CD14-positive monocyte (primary cell): Measurements from ENCODE around the gene DTL. TPM values are rescaled to one million over a fixed set of nuclear protein-coding genes. Genes with fewer than 3 reads are reported as not detected.

Experiments
- DNase-seq, 3 donors: peaks; one replicate each; pipeline ENCODE4 v3.0.0-alpha.2; 2011 to 2022
- H2AFZ ChIP-seq: 2 replicates; pipeline ENCODE4 v1.6.0; 2012; ENCODE audit warnings: mild to moderate bottlenecking, low read depth, low read length, inconsistent platforms; ENCODE audit not compliant: insufficient read depth, poor library complexity, severe bottlenecking
- H3K27ac ChIP-seq, 2 donors: 1 replicate in 1 of 2; 2 replicates in 1 of 2; pipeline ENCODE4 v1.5.1; 2012 to 2013; ENCODE audit warnings: low read length in 2 of 2, control low read depth in 1 of 2, inconsistent platforms in 1 of 2, low read depth in 1 of 2, mild to moderate bottlenecking in 1 of 2
- H3K27me3 ChIP-seq, 2 donors: one replicate each; pipeline versions ENCODE4 v1.6.0 to v1.6.1; 2011 to 2013; ENCODE audit warnings: low read length in 2 of 2; ENCODE audit not compliant: control insufficient read depth in 2 of 2, insufficient read depth in 2 of 2
- H3K36me3 ChIP-seq, 2 donors: replicated peaks in 1 of 2; 1 replicate in 1 of 2; 2 replicates in 1 of 2; pipeline versions ENCODE4 v1.5.1 to v1.6.1; 2012 to 2013; ENCODE audit warnings: low read length in 2 of 2, control low read depth in 1 of 2, inconsistent platforms in 1 of 2, mild to moderate bottlenecking in 1 of 2; ENCODE audit not compliant: insufficient read depth in 2 of 2, control insufficient read depth in 1 of 2
- H3K4me1 ChIP-seq, 2 donors: 1 replicate in 1 of 2; 2 replicates in 1 of 2; pipeline versions ENCODE4 v1.5.1 to v1.6.1; 2012 to 2013; ENCODE audit warnings: low read length in 2 of 2, control low read depth in 1 of 2, inconsistent platforms in 1 of 2, mild to moderate bottlenecking in 1 of 2, moderate library complexity in 1 of 2; ENCODE audit not compliant: insufficient read depth in 2 of 2, control insufficient read depth in 1 of 2
- H3K4me2 ChIP-seq: replicated peaks from 2 replicates; pipeline ENCODE3; 2012; ENCODE audit warnings: low read length, moderate library complexity, mild to moderate bottlenecking; ENCODE audit not compliant: poor library complexity, severe bottlenecking; ENCODE audit errors: extremely low read depth
- H3K4me3 ChIP-seq, 3 experiments: fragments of 200-600 bp in 1 of 3; sonication (generic) in 1 of 3; replicated peaks in 1 of 3; 1 replicate in 2 of 3; 2 replicates in 1 of 3; pipeline ENCODE4 v1.5.1; 2011 to 2013; ENCODE audit warnings: low read length in 3 of 3, mild to moderate bottlenecking in 3 of 3, control low read depth in 2 of 3, low read depth in 2 of 3, inconsistent platforms in 1 of 3, moderate library complexity in 1 of 3
- H3K79me2 ChIP-seq: 2 replicates; pipeline ENCODE4 v1.6.0; 2012; ENCODE audit warnings: mild to moderate bottlenecking, control low read depth, inconsistent platforms, low read length, moderate library complexity; ENCODE audit not compliant: insufficient read depth
- H3K9ac ChIP-seq: 2 replicates; pipeline ENCODE4 v1.6.0; 2017; ENCODE audit warnings: low read length, mild to moderate bottlenecking; ENCODE audit not compliant: insufficient read depth, poor library complexity, severe bottlenecking
- H3K9me3 ChIP-seq, 2 donors: replicated peaks in 1 of 2; 1 replicate in 1 of 2; 2 replicates in 1 of 2; pipeline versions ENCODE4 v1.5.1 to v1.6.1; 2012 to 2013; ENCODE audit warnings: low read length in 2 of 2, control low read depth in 1 of 2; ENCODE audit not compliant: control insufficient read depth in 1 of 2, insufficient read depth in 1 of 2
- H4K20me1 ChIP-seq: 2 replicates; pipeline ENCODE4 v1.6.0; 2012; ENCODE audit warnings: mild to moderate bottlenecking, low read length, control low read depth, moderate library complexity; ENCODE audit not compliant: insufficient read depth
- H3K27ac Mint-ChIP-seq, 7 donors: one replicate each; pipeline ENCODE4 v1.8.0; 2020; ENCODE audit warnings: mild to moderate bottlenecking in 7 of 7, mixed read lengths in 7 of 7, moderate library complexity in 6 of 7, inconsistent platforms in 2 of 7
- H3K27me3 Mint-ChIP-seq, 3 donors: one replicate each; pipeline ENCODE4 v1.8.0; 2021 to 2022; ENCODE audit warnings: low read depth in 3 of 3, mild to moderate bottlenecking in 3 of 3, mixed read lengths in 3 of 3, moderate library complexity in 3 of 3, inconsistent platforms in 1 of 3
- H3K36me3 Mint-ChIP-seq, 2 donors: one replicate each; pipeline ENCODE4 v1.8.0; 2020; ENCODE audit warnings: mixed read lengths in 2 of 2, inconsistent platforms in 1 of 2, mild to moderate bottlenecking in 1 of 2
- H3K4me1 Mint-ChIP-seq: one replicate; pipeline ENCODE4 v1.8.0; 2020; ENCODE audit warnings: mild to moderate bottlenecking, mixed read lengths
- H3K4me3 Mint-ChIP-seq, 2 donors: one replicate each; pipeline ENCODE4 v1.8.0; 2020; ENCODE audit warnings: mild to moderate bottlenecking in 2 of 2, mixed read lengths in 2 of 2, moderate library complexity in 1 of 2
- H3K9me3 Mint-ChIP-seq, 7 donors: one replicate each; pipeline ENCODE4 v1.8.0; 2020 to 2022; ENCODE audit warnings: mixed read lengths in 7 of 7, mild to moderate bottlenecking in 6 of 7, moderate library complexity in 6 of 7, inconsistent platforms in 2 of 7
- CTCF ChIP-seq: fragments of 200-600 bp; IDR thresholded peaks from one replicate; pipeline ENCODE4 v1.8.0; 2022; ENCODE audit warnings: antibody characterized with exemption, mild to moderate bottlenecking
- whole genome bisulfite sequencing: methylation state at CpG from one replicate; pipeline ENCODE4 v1.1.5; 2013; ENCODE audit warnings: missing lambda C conversion rate; ENCODE audit not compliant: insufficient coverage; 5-methylcytosine and 5-hydroxymethylcytosine counted together
- intact Hi-C, 2 donors: fragments of 100-400 bp; cut with micrococcal nuclease; formaldehyde crosslinking; loops; one replicate each; pipeline versions ENCODE4 v1.15.0 to v1.15.1; 2023
- polyA plus RNA-seq, 3 donors: library from polyadenylated mRNA; depleted of rRNA in 1 of 3; unstranded in 2 of 3; stranded (reverse) in 1 of 3; fragments of 300-500 nt in 2 of 3; fragments of >200 nt in 1 of 3; fragmentation: Illumina TruSeq in 2 of 3; gene quantifications; 1 replicate in 2 of 3; 2 replicates in 1 of 3; pipeline ENCODE4 v1.2.3, GENCODE V29; 2012 to 2021

Gene DTL
- polyA plus RNA-seq, 3 donors: not detected

GRCh38 chr1:212133319-212133718 lies 97.8 kb downstream of the DTL start:
- Histone ChIP-seq H3K9me3 (no peaks in the 10 kb centered on the region), H3K4me1 (no peaks in the 10 kb centered on the region), H3K27me3 (no peaks in the 10 kb centered on the region), H3K4me2 (no peak overlapping the region), H3K36me3 (peaks cover 0 to 7% of the 10 kb centered on the region in 2 donors), H2AFZ (no peak overlapping the region), H3K27ac (no peak overlapping the region), H3K9ac (no peak overlapping the region), H3K4me3 (no peak overlapping the region), H3K79me2 (no peaks in the 10 kb centered on the region), H4K20me1 (no peaks in the 10 kb centered on the region)
- Mint-ChIP-seq H3K9me3 (peaks cover 0 to 2% (median 0%) of the 10 kb centered on the region in 7 donors), H3K27ac (no peak overlapping the region), H3K27me3 (peaks cover 0 to 1% (median 0%) of the 10 kb centered on the region in 3 donors), H3K36me3 (peaks cover 9 to 25% of the 10 kb centered on the region in 2 donors), H3K4me3 (no peak overlapping the region), H3K4me1 (peaks cover 7% of the 10 kb centered on the region)
- no peak for TF ChIP-seq CTCF
- no CpG with 5 or more reads among the region's 2 CpGs for WGBS
- no peak for DNase-seq
- intact Hi-C loops: no loop called here

- Histone ChIP-seq H3K79me2 (no peaks in the 10 kb centered on the region), H3K9me3 (no peaks in the 10 kb centered on the region), H3K36me3 (peaks cover 0 to 7% of the 10 kb centered on the region in 2 donors), H3K4me2 (no peak overlapping the region), H4K20me1 (no peaks in the 10 kb centered on the region), H3K27me3 (no peaks in the 10 kb centered on the region), H3K4me1 (no peaks in the 10 kb centered on the region), H3K9ac (no peak overlapping the region), H2AFZ (no peak overlapping the region), H3K27ac (no peak overlapping the region), H3K4me3 (no peak overlapping the region)
- Mint-ChIP-seq H3K27me3 (no peaks in the 10 kb centered on the region), H3K4me1 (peaks cover 4% of the 10 kb centered on the region), H3K4me3 (no peak overlapping the region), H3K27ac (peak overlapping the region in 1 of 7 donors; percentile 43), H3K9me3 (peaks cover 0 to 3% (median 0%) of the 10 kb centered on the region in 7 donors), H3K36me3 (peaks cover 12 to 28% of the 10 kb centered on the region in 2 donors)
- DNase-seq: no peak
- intact Hi-C loops: no loop called here
- TF ChIP-seq CTCF: no peak
- WGBS: no CpG with 5 or more reads among the region's 2 CpGs
Observed at GRCh38 chr1:212135166-212135565, 99.6 kb downstream of the DTL start.
